Sigmoid colon (tissue), 4 donors: ENCODE data around the gene ULBP3.

Experiments
- EP300 ChIP-seq, 4 donors: sonication (generic); formaldehyde crosslinking; IDR thresholded peaks; one replicate each; pipeline ENCODE4 v1.6.1; 2017; ENCODE audit warnings: antibody characterized with exemption in 4 of 4
- POLR2A ChIP-seq, 2 donors: fragments of 450-650 bp; IDR thresholded peaks; one replicate each; pipeline ENCODE4 v1.6.1; 2016; ENCODE audit warnings: antibody characterized with exemption in 2 of 2, mild to moderate bottlenecking in 2 of 2, moderate library complexity in 2 of 2
- POLR2AphosphoS5 ChIP-seq, 4 donors: sonication (generic); formaldehyde crosslinking; IDR thresholded peaks; one replicate each; pipeline ENCODE4 v1.6.1; 2017; ENCODE audit warnings: antibody characterized with exemption in 4 of 4
- TF ChIP-seq, protein P1 (sequence below), 4 experiments: fragments of 450-650 bp in 3 of 4; fragments of 200-600 bp in 1 of 4; IDR thresholded peaks; one replicate each; pipeline ENCODE4 v1.5.1; 2016 to 2019; ENCODE audit warnings: antibody characterized with exemption in 4 of 4, mild to moderate bottlenecking in 3 of 4, moderate library complexity in 2 of 4

DNA sequence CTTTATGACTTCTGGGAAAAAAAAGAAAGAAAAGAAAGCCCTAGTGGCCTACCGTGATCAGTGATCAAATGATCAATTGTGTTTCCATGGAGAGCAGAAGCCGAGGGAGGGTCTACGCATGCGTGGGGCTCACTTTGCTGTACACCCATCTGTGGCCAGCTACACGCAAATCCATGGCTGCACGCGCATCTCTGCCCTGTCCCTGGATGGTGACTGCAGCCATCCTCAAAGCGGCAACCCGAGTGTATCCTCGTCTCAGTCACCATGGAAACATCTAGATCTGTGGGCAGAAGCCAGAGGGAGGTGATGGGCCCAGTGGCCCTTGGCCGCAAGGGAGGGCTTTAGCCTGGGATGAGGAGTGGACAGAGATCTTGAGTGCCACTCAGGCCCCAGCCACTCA, 785 bp upstream of the ULBP3 start:
- no peak for TF ChIP-seq POLR2A (IDR thresholded peaks at IDR 0.05)
- TF ChIP-seq, protein P1, sequence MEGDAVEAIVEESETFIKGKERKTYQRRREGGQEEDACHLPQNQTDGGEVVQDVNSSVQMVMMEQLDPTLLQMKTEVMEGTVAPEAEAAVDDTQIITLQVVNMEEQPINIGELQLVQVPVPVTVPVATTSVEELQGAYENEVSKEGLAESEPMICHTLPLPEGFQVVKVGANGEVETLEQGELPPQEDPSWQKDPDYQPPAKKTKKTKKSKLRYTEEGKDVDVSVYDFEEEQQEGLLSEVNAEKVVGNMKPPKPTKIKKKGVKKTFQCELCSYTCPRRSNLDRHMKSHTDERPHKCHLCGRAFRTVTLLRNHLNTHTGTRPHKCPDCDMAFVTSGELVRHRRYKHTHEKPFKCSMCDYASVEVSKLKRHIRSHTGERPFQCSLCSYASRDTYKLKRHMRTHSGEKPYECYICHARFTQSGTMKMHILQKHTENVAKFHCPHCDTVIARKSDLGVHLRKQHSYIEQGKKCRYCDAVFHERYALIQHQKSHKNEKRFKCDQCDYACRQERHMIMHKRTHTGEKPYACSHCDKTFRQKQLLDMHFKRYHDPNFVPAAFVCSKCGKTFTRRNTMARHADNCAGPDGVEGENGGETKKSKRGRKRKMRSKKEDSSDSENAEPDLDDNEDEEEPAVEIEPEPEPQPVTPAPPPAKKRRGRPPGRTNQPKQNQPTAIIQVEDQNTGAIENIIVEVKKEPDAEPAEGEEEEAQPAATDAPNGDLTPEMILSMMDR (IDR thresholded peaks at IDR 0.05) = no peak
- TF ChIP-seq POLR2AphosphoS5 (IDR thresholded peaks at IDR 0.05) = no peak
- no peak for TF ChIP-seq EP300 (IDR thresholded peaks at IDR 0.05)
